Nephron (organoid): ENCODE data around the gene HDAC9.
A peak's percentile ranks its signal among the peaks of the same experiment; 100 is the strongest.

Experiments used
- H3K27ac Mint-ChIP-seq, 3 experiments: 2 replicates each; pipeline ENCODE4 v1.8.0; 2020; ENCODE audit warnings: mixed read lengths in 3 of 3, mild to moderate bottlenecking in 2 of 3, moderate library complexity in 1 of 3
- H3K27me3 Mint-ChIP-seq: 2 replicates; pipeline ENCODE4 v1.8.0; 2021; ENCODE audit warnings: low read depth, mild to moderate bottlenecking, moderate library complexity, mixed read lengths
- H3K36me3 Mint-ChIP-seq: 2 replicates; pipeline ENCODE4 v1.8.0; 2020; ENCODE audit warnings: low read depth, mixed read lengths
- H3K4me1 Mint-ChIP-seq: 2 replicates; pipeline ENCODE4 v1.8.0; 2020; ENCODE audit warnings: mixed read lengths
- H3K4me3 Mint-ChIP-seq, 3 experiments: 2 replicates each; pipeline ENCODE4 v1.8.0; 2020; ENCODE audit warnings: mild to moderate bottlenecking in 3 of 3, mixed read lengths in 3 of 3, moderate library complexity in 2 of 3
- H3K9me3 Mint-ChIP-seq: 2 replicates; pipeline ENCODE4 v1.8.0; 2020; ENCODE audit warnings: mixed read lengths
- TF ChIP-seq, protein P1 (sequence below), 3 experiments: fragments of 200-600 bp; sonication (generic); IDR thresholded peaks; one replicate each; pipeline ENCODE4 v1.5.0; 2021; ENCODE audit warnings: antibody characterized with exemption in 3 of 3; ENCODE audit not compliant: unreplicated experiment in 3 of 3

Gene HDAC9

DNA sequence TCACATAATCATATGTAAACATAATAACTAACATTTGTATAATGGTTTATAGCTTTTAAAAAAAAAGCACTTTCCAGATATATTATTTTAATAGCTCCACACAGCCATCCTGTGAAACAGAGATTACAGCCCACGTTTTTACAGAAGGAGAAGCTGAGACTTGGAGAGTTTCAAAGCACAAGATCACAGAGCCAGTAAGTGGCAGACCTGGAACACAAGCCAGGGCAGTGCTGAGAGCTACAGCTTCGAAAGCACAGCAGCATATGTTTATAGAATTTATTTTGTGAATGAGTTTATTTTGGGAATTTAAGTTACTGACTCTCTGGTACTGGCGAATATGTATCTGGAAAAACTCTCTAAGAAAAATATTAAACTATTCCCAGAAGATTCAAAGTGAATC lies 149.4 kb downstream of the HDAC9 start:
- Mint-ChIP-seq H3K27me3 (no peaks in the 10 kb centered on the region), H3K27ac (no peak overlapping the region), H3K36me3 (peaks cover 3% of the 10 kb centered on the region), H3K4me1 (peaks cover 4% of the 10 kb centered on the region), H3K4me3 (no peak overlapping the region), H3K9me3 (no peaks in the 10 kb centered on the region)
- TF ChIP-seq, protein P1, sequence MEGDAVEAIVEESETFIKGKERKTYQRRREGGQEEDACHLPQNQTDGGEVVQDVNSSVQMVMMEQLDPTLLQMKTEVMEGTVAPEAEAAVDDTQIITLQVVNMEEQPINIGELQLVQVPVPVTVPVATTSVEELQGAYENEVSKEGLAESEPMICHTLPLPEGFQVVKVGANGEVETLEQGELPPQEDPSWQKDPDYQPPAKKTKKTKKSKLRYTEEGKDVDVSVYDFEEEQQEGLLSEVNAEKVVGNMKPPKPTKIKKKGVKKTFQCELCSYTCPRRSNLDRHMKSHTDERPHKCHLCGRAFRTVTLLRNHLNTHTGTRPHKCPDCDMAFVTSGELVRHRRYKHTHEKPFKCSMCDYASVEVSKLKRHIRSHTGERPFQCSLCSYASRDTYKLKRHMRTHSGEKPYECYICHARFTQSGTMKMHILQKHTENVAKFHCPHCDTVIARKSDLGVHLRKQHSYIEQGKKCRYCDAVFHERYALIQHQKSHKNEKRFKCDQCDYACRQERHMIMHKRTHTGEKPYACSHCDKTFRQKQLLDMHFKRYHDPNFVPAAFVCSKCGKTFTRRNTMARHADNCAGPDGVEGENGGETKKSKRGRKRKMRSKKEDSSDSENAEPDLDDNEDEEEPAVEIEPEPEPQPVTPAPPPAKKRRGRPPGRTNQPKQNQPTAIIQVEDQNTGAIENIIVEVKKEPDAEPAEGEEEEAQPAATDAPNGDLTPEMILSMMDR (IDR thresholded peaks at IDR 0.05; ENCODE audit: unreplicated experiment in 3 of 3) = no peak

DNA sequence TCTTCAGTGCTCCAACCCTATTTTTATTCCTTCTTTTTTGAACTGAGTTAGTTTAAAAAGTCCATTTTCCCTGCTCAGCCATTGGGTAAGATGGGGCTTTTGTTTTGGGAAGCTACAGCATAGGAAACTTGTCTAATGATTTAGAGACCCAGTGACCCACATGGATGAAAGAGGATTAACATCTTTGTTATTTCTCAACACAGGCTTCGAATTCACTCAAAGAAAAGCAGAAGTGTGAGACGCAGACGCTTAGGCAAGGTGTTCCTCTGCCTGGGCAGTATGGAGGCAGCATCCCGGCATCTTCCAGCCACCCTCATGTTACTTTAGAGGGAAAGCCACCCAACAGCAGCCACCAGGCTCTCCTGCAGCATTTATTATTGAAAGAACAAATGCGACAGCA lies 152.0 kb downstream of the HDAC9 start:
- no peak overlapping the region for H3K27ac Mint-ChIP-seq

DNA sequence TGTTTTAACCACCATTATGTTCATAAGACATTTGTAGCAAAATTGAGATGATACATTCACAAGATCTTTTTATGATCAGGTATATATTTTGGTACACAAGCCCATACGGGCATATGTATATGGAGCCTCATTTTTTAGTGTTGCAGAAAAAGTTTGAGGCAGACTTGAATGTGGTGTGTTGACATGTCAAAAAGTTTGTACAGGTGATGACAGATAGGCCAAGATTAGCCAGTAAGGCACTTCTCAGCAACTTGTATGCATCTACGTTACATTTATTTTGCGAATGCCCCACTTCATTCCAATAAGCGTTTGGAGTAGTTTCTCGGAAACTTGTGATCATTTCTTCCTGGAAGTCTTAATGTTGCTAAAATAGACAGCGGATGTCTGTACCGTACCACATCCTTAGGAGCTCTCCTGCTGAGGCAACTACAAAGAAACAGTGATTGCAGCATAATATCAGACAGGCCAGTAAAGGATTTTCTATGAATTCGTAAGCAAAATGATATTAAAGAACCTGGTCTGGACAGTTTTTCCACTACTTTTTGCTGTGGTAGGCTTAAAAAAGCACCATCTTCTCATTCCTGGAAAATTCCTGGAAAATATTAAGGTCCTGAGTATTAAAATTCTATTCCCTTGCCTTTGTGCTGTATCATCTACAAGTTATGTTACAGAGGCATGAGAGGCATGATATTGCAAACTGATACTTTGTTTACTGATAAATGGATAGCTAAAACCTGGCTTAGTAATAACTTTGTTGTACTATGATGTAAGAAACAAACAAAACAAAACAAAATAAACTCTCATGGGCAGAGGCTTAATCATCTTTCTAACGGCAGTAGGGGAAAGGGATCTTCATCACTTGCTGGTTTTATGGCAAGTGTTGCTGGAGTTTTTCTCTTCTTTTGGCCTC lies 153.6 kb downstream of the HDAC9 start:
- Mint-ChIP-seq H3K27me3 (no peaks in the 10 kb centered on the region), H3K4me3 (no peak overlapping the region)

More for the DNA sequence above, 152.0 kb downstream of the HDAC9 start:
- H3K4me3 Mint-ChIP-seq = no peak overlapping the region
- no peaks in the 10 kb centered on the region for H3K9me3 Mint-ChIP-seq
- TF ChIP-seq, protein P1 (IDR thresholded peaks at IDR 0.05; ENCODE audit: unreplicated experiment in 3 of 3) = no peak
- no peaks in the 10 kb centered on the region for H3K27me3 Mint-ChIP-seq
- peaks cover 9% of the 10 kb centered on the region for H3K4me1 Mint-ChIP-seq
- H3K36me3 Mint-ChIP-seq = peaks cover 3% of the 10 kb centered on the region

DNA sequence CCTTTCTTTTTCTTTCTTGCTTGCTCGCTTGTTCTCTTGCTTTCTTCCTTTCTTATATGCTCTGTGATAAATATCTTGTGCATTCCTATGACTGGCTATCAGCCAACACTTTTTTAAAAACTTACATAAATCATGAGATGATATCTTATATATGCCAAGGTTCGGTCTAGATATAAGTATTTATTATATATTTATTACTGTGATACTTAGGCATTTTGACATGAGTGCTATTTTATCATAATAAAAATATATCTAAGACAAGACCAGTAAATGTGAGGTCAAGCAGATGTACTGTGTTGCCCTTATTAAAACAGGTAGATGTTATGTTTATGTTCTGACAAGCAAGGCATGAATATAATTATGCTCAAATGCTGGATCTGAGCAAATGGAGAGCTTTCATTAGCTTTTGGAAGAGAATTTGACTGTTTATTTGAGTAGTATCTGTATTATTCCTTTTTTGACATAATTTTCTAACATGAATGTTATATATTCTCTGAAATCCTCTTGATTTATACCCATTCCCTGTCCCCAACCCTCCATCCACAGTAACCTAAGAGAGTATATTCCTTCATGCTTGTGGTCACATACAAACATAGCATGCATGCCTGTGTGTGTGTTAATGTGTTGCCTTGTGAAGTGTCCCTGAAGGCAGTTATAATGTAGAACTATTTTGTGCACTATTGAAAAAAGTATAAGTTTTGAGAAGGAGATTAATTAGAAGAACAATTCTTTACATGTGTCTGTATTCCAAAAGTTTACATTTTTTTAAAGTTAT lies 158.0 kb downstream of the HDAC9 start:
- Mint-ChIP-seq H3K36me3 (no peaks in the 10 kb centered on the region), H3K9me3 (no peaks in the 10 kb centered on the region), H3K27ac (peak overlapping the region in 1 of 3 experiments; percentile 39), H3K27me3 (no peaks in the 10 kb centered on the region), H3K4me1 (peaks cover 26% of the 10 kb centered on the region), H3K4me3 (no peak overlapping the region)
- TF ChIP-seq, protein P1 (IDR thresholded peaks at IDR 0.05; ENCODE audit: unreplicated experiment in 3 of 3) = no peak

More for the DNA sequence above, 153.6 kb downstream of the HDAC9 start:
- TF ChIP-seq, protein P1 (IDR thresholded peaks at IDR 0.05; ENCODE audit: unreplicated experiment in 3 of 3) = no peak
- peaks cover 3% of the 10 kb centered on the region for H3K36me3 Mint-ChIP-seq
- H3K4me1 Mint-ChIP-seq = peaks cover 18% of the 10 kb centered on the region
- H3K27ac Mint-ChIP-seq = no peak overlapping the region
- H3K9me3 Mint-ChIP-seq = no peaks in the 10 kb centered on the region

DNA sequence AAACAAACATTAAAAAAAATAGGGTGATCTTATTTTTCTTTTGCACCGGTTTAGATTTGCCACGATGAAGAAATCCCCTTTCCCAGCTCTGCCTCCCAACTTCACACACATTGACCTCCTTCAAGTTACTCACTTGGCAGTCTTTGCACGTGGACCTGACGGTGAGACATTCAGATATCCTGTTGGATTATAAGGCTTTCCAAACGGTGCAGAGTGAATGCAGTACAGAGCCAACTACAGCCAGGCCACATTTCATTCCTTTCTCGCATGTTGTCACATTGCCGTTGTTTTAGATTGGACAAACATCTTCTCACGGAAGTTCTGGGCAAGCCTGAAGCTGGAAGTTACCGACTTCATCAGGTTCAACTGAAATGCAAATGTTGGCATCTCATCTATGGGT lies 159.2 kb downstream of the HDAC9 start:
- no peaks in the 10 kb centered on the region for H3K9me3 Mint-ChIP-seq
- no peak overlapping the region for H3K4me3 Mint-ChIP-seq
- H3K36me3 Mint-ChIP-seq = no peaks in the 10 kb centered on the region
- no peaks in the 10 kb centered on the region for H3K27me3 Mint-ChIP-seq
- TF ChIP-seq, protein P1 (IDR thresholded peaks at IDR 0.05; ENCODE audit: unreplicated experiment in 3 of 3) = no peak
- no peak overlapping the region for H3K27ac Mint-ChIP-seq
- peaks cover 26% of the 10 kb centered on the region for H3K4me1 Mint-ChIP-seq
